K562 (cell line): ENCODE data around the gene CCDC136. TPM values are rescaled to one million over a fixed set of nuclear protein-coding genes. Genes with fewer than 3 reads are reported as not detected.

Experiments
- ARID2 ChIP-seq: fragments of 450-650 bp; IDR thresholded peaks from 2 replicates; pipeline ENCODE4 v1.6.1; 2017; ENCODE audit warnings: antibody characterized with exemption, mild to moderate bottlenecking
- ARID3A ChIP-seq: IDR thresholded peaks from 2 replicates; pipeline ENCODE4 v1.6.1; 2012; ENCODE audit warnings: low read depth, low read length, improper control_type of control experiment, borderline replicate concordance
- BRCA1 ChIP-seq, 2 experiments: fragments of 450-650 bp in 1 of 2; sonication (generic) in 1 of 2; formaldehyde crosslinking in 1 of 2; IDR thresholded peaks; 2 replicates each; pipeline versions ENCODE4 v1.5.0 to v1.6.1; 2017 to 2020; ENCODE audit warnings: mild to moderate bottlenecking in 1 of 2, missing genetic modification reagents in 1 of 2
- CBFA2T2 ChIP-seq: fragments of 450-650 bp; conservative IDR thresholded peaks from 2 replicates; pipeline ENCODE4 v1.6.1; 2017; ENCODE audit warnings: mild to moderate bottlenecking
- CBFB ChIP-seq: sonication (generic); formaldehyde crosslinking; IDR thresholded peaks from 2 replicates; pipeline ENCODE4 v1.4.0; 2020; ENCODE audit warnings: mild to moderate bottlenecking, missing genetic modification reagents
- ILK ChIP-seq: fragments of 450-650 bp; IDR thresholded peaks from 2 replicates; pipeline ENCODE4 v1.6.1; 2016; ENCODE audit warnings: missing genetic modification characterization, low read depth, mild to moderate bottlenecking, missing compliant biosample characterization, moderate library complexity, borderline replicate concordance
- KAT8 ChIP-seq: fragments of 450-650 bp; IDR thresholded peaks from 2 replicates; pipeline ENCODE4 v1.6.1; 2016; ENCODE audit warnings: low read depth, mild to moderate bottlenecking
- L3MBTL2 ChIP-seq: fragments of 450-650 bp; IDR thresholded peaks from 2 replicates; pipeline ENCODE4 v1.6.1; 2016; ENCODE audit warnings: mild to moderate bottlenecking, moderate library complexity
- LARP7 ChIP-seq: fragments of 450-650 bp; IDR thresholded peaks from 2 replicates; pipeline ENCODE4 v1.6.1; 2016
- MBD1 ChIP-seq: fragments of 250-450 bp; sonication (Bioruptor Pico); IDR thresholded peaks from 2 replicates; pipeline ENCODE4 v1.8.0; 2022; ENCODE audit warnings: inconsistent platforms
- MXD1 ChIP-seq: fragments of 250-450 bp; sonication (Bioruptor Pico); IDR thresholded peaks from 2 replicates; pipeline ENCODE4 v1.8.0; 2021; ENCODE audit warnings: borderline replicate concordance, mild to moderate bottlenecking, moderate library complexity; ENCODE audit not compliant: poor library complexity, severe bottlenecking
- NR2F6 ChIP-seq: fragments of 450-650 bp; formaldehyde crosslinking; IDR thresholded peaks from 2 replicates; pipeline ENCODE4 v1.4.0; 2020; ENCODE audit warnings: mild to moderate bottlenecking
- PHB ChIP-seq: fragments of 250-450 bp; sonication (Bioruptor Pico); IDR thresholded peaks from 2 replicates; pipeline ENCODE4 v1.5.0; 2021
- PURB ChIP-seq: sonication (generic); formaldehyde crosslinking; IDR thresholded peaks from 2 replicates; pipeline ENCODE4 v1.9.0; 2021; ENCODE audit warnings: low read depth, mild to moderate bottlenecking, missing genetic modification reagents
- SAFB2 ChIP-seq: fragments of 200-400 bp; formaldehyde crosslinking; IDR thresholded peaks from 2 replicates; pipeline ENCODE4 v1.6.1; 2018; ENCODE audit warnings: borderline replicate concordance, low read length, low read depth, moderate library complexity; ENCODE audit not compliant: severe bottlenecking
- SMAD4 ChIP-seq: fragments of 250-450 bp; sonication (Bioruptor Pico); conservative IDR thresholded peaks from 2 replicates; pipeline ENCODE4 v1.8.0; 2021; ENCODE audit warnings: inconsistent platforms, mild to moderate bottlenecking, moderate library complexity
- SRF ChIP-seq, 2 experiments: fragments of 250-450, 450-650 bp in 1 of 2; sonication (Bioruptor Pico) in 1 of 2; sonication (generic) in 1 of 2; formaldehyde crosslinking; IDR thresholded peaks; 2 replicates each; pipeline versions ENCODE4 v1.5.0 to v1.5.1; 2020 to 2022; ENCODE audit warnings: mild to moderate bottlenecking in 1 of 2, missing genetic modification reagents in 1 of 2
- SRSF1 ChIP-seq: fragments of 200-400 bp; formaldehyde crosslinking; IDR thresholded peaks from 2 replicates; pipeline ENCODE4 v1.6.1; 2017; ENCODE audit warnings: mild to moderate bottlenecking, low read depth, low read length, moderate library complexity
- STAT5B ChIP-seq: fragments of 250-450 bp; sonication (Bioruptor Pico); IDR thresholded peaks from 2 replicates; pipeline ENCODE4 v1.8.0; 2021; ENCODE audit warnings: mild to moderate bottlenecking, inconsistent platforms
- TEAD4 ChIP-seq, 2 experiments: sonication (generic) in 1 of 2; formaldehyde crosslinking in 1 of 2; IDR thresholded peaks; 2 replicates each; pipeline versions ENCODE4 v1.6.1 to v1.8.0; 2012 to 2022; ENCODE audit warnings: borderline replicate concordance in 1 of 2, inconsistent platforms in 1 of 2, low read length in 1 of 2, mild to moderate bottlenecking in 1 of 2, missing genetic modification reagents in 1 of 2
- TRIM24 ChIP-seq, 2 experiments: fragments of 450-650 bp; IDR thresholded peaks; 2 replicates each; pipeline ENCODE4 v1.6.1; 2016
- ZBTB12 ChIP-seq: fragments of 250-450 bp; sonication (Bioruptor Pico); IDR thresholded peaks from 2 replicates; pipeline ENCODE4 v1.4.0; 2020
- ZNF232 ChIP-seq: sonication (generic); formaldehyde crosslinking; IDR thresholded peaks from 2 replicates; pipeline ENCODE4 v1.8.0; 2022; ENCODE audit warnings: mild to moderate bottlenecking, missing genetic modification reagents
- ZNF324 ChIP-seq: fragments of 250-450 bp; sonication (Bioruptor Pico); IDR thresholded peaks from 2 replicates; pipeline ENCODE4 v1.4.0; 2020; ENCODE audit warnings: mild to moderate bottlenecking
- ZNF583 ChIP-seq: fragments of 250-450 bp; sonication (Bioruptor Pico); IDR thresholded peaks from 2 replicates; pipeline ENCODE4 v1.4.0; 2020
- polyA plus RNA-seq, 8 experiments: library from polyadenylated mRNA; depleted of rRNA in 4 of 8; stranded (reverse) in 5 of 8; unstranded in 3 of 8; fragments of >200 nt; fragmentation: Nextera tagmentation in 2 of 8; fragmentation: Illumina TruSeq in 1 of 8; extraction: Ambion mirVana in 2 of 8; extraction: Trizol in 1 of 8; gene quantifications; 2 replicates each; pipeline versions ENCODE4 v1.2.1 to v1.2.3, GENCODE V29; 2011 to 2014; ENCODE audit warnings: inconsistent platforms in 1 of 8, missing spikeins in 1 of 8
- total RNA-seq, 7 experiments: library from RNA; depleted of rRNA in 6 of 7; stranded (reverse); fragments of >200 nt in 6 of 7; fragmentation: Illumina TruSeq in 2 of 7; extraction: Trizol in 2 of 7; gene quantifications; 2 replicates each; pipeline versions ENCODE4 v1.2.1 to v1.2.3, GENCODE V29; 2011 to 2021; ENCODE audit warnings: low replicate concordance in 1 of 7

Gene CCDC136
- total and polyA plus RNA-seq, 9 of the 15 experiments (the other 6 are each of a cell fraction or from before 2014, with no cell fraction given) = 2.4 to 40.8 (median 26.5) TPM

GRCh38 chr7:128792471-128793180 lies 858 bp downstream of the CCDC136 start (continued):
- peak; percentile 71 for TF ChIP-seq SMAD4 (CRISPR knock-in tag)
- no peak for TF ChIP-seq NR2F6
- TF ChIP-seq LARP7 = no peak
- TF ChIP-seq ARID3A = no peak
- no peak for TF ChIP-seq ARID2
- no peak for TF ChIP-seq SAFB2
- TF ChIP-seq CBFB (CRISPR knock-in tag) = no peak
- no peak for TF ChIP-seq MBD1
- no peak for TF ChIP-seq SRSF1
- no peak for TF ChIP-seq STAT5B (CRISPR knock-in tag)
- no peak for TF ChIP-seq ILK (tag)
- peak; percentile 87 for TF ChIP-seq L3MBTL2
- no peak for TF ChIP-seq KAT8
- no peak for TF ChIP-seq SRF (CRISPR knock-in tag; IDR thresholded peaks at IDR 0.05)
- no peak for TF ChIP-seq PHB (CRISPR knock-in tag)
- TF ChIP-seq ZNF324 (CRISPR knock-in tag) = no peak
- TF ChIP-seq TRIM24 (IDR thresholded peaks at IDR 0.05) = no peak
- TF ChIP-seq ZBTB12 (CRISPR knock-in tag) = no peak; the same call in 1 of the 2 replicates
- no peak for TF ChIP-seq TEAD4 (IDR thresholded peaks at IDR 0.05; ENCODE audit: low read length)
- no peak for TF ChIP-seq TEAD4 (CRISPR knock-in tag; IDR thresholded peaks at IDR 0.05; ENCODE audit: borderline replicate concordance)
- TF ChIP-seq CBFA2T2 = no peak
- TF ChIP-seq PURB (CRISPR knock-in tag) = no peak
- no peak for TF ChIP-seq BRCA1 (IDR thresholded peaks at IDR 0.05)
- no peak for TF ChIP-seq BRCA1 (CRISPR knock-in tag; IDR thresholded peaks at IDR 0.05)
- TF ChIP-seq ZNF583 = no peak; the same call in 1 of the 2 replicates
- TF ChIP-seq MXD1 (CRISPR knock-in tag) = peak; percentile 20
- no peak for TF ChIP-seq ZNF232 (CRISPR knock-in tag)
